Measurements from ENCODE around the gene LRRN2.

LRRN2 gene

DNA sequence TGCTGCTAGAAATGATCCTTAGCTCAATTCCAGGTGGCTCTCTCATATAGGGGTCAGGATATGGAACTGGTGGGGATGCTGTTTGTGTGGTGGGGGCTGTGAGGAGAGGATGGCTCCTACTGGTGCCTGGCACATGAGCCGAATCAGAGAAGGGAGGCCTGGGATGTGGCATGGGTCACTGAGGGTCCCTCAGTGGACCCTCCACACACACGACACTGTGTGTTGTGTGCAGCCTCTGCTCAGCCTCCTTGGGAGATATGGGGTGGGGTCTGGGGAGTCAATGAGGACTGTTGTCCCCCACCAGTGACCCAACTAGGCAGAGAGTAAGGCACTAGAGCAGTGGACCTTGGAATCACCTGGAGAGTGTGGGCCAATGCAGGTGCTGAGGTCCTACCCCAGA lies 3.2 kb upstream of the LRRN2 start:
- no peak for FAIRE-seq

DNA sequence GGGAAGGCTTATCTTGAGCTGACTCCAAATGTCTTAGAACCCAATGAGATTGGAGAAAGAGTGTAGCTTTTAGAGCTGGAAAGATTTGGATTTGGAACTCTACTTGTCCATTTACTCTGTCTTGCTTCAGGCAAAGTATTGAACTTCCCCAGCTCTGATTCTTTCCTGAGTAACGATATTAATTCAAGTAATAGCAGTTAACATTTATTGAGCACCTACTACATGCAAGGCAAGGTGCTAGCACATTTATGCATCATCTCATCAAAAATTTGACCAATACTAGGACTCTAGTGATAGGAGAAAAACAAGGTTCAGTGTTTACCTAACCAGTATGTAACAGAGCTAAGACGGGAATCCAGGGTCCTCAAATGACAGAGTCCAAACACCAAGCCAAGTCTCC lies 2.5 kb upstream of the LRRN2 start:
- FAIRE-seq: no peak

DNA sequence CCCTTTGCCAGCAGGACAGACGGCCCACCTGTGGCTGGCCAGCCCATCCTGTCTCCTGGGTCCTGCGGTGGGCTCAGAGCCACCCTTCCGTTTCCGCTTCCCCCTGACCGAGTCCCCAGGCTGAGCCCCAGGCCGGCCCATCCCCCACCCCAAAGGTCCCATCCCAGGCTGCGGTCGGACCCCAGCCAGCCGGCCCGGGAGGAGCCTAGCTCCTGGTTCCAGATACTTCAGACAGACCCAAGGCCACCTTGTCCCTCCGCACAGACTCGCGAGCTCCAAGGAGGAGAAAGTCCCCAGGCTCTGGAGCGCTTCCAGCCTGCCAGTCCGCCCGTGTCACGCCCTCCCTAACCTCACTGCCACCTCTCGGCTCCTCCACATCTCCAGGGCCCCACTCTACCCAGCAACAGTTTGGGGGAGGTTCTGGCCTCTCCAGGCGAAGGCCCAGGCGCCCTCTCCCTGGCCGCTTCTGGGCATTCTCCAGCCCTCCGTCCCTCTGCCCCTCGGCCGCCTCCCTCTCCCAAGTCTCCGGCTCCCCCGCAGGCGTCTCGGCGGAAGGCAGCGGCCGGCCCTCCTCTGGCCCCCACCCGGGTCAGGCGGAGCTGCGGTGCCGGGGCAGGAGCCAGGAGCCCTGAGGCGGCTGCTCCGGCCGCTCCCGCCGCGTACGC lies 835 bp downstream of the LRRN2 start:
- FAIRE-seq: no peak

DNA sequence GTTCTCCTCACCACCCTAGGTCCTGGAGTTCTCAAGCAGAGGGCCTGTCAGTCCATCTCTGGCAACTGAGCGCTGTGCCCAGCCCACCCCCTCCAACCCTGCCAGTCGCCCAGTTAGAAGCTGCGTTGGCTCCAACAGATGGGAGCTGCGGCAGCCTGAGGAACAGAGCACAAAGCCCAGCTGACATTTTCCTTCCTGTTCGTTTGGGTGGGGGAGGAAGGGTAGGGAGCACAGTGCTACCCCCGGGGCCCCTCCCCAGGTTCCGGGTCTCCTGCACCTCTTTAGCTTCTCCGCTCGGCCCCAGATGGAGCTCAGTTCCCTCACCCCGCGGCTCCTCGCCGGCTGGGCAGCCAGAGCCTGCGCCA lies 1.4 kb downstream of the LRRN2 start:
- FAIRE-seq: no peak

DNA sequence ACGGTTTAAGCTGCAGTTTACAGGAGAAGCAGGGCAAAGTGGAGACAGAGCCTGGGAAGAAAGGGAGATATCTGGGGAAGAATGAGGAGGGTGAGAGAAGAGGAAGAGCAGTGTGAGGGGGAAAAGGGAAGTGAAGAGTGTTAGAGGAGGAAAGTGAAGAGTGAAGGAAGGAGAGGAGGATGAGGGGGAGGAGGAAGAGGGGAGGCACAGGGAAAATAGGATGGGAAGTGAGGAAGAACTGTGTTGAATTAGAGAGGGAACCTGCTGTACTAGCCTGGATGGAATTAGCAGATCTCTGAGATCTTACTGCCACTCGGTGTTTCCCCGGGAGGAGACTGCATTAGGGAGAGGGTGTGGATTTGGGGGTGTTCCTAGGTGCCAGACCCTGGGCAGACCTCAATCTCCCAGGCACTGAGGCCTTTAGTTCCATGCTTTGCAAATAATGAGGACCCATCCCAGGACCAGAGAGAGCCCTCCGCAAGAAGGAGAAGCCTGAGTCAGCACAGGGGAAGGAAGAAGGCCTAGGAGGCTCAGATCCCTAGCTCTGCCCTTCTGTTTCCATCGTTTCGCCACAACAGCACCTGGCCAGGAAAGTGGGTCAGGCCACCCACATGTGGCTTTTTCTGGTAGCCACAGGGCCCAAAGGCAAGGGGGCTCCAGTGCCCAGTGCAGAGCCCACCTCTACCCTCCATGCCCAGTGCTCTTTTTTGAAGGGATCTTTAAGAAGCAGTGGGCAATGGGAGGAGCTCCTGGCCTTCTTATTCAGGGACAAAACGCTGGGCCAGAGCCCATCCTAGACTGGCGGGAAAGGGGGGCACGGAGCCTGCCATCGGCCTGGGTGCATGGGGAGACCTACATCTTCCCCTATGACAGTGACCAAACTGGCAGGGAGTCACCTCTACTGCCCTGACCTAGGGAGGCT lies 2.0 kb downstream of the LRRN2 start:
- FAIRE-seq: no peak

DNA sequence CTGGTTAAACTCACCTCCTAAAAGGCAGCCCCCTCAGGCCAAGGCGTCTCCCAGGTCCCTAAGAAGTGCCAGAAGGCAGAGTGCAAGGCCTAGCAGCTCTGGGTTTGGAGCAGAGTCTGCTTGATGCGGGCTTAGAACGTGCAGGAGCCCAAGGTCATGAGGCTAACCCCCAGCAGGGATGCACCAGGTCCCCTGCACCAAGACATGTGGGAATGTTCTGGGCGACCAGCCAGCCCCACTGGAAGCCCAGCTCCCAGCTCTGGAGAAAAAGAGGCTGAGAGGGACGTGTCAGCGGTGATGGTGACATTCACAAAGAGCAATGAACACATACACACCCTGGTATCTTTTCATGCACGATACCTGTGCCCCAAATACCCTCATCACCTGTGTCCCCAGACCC lies 5.1 kb downstream of the LRRN2 start:
- FAIRE-seq: no peak

DNA sequence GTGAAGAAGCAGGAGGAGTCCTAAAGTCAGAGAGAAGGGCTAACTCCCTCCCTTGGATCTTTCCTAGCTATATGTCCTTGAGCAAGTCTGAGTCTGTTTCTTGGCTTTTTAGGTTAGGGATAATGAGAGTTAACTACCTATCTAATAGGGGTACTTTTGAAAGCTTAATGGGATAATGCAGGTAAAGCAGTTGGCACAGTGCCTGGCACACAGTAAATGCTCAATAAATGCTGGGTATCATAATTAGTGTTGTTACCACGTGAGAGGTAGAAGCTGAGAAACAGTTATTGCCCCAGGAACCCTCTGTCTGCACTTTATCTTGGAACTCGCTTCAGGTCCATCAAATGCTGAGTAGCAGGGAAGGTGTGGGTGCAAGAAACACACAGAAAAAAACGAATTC lies 5.5 kb downstream of the LRRN2 start:
- no peak for FAIRE-seq

DNA sequence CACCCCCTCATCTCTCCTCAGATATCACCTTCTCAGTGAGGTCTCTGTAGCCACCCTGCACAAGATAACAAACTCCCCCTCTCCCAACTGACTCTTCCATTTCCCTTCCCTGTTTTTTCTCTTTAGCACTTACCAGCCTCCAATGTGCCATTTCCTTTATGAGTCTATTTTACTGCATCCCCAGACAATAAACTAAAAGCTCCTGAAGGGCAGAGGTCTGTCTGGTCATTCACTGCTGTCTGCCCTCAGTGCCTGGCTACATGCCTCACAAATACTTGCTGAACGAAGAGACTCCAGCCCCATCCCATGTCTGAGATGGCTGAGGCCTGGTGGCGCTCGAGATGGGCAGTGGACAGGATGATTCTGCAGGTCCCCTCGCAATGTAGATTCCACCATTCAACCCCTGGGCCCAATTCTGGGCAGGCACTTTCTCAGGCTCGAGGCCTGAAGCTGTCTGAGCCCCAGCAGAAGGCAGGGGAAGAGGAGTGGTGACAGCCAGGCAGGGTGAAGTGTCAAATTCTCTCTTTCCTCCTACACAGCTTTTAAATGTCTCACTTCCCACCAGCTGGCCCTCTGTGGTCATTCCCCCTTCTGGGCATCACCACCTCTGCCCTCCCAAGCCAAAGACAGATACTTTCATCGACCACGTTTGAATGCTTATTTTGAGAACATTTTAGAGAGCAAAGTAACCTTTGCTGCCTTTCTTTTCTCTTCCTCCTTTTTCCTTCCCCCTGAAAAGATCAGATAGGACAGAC lies 6.6 kb downstream of the LRRN2 start:
- FAIRE-seq: no peak

DNA sequence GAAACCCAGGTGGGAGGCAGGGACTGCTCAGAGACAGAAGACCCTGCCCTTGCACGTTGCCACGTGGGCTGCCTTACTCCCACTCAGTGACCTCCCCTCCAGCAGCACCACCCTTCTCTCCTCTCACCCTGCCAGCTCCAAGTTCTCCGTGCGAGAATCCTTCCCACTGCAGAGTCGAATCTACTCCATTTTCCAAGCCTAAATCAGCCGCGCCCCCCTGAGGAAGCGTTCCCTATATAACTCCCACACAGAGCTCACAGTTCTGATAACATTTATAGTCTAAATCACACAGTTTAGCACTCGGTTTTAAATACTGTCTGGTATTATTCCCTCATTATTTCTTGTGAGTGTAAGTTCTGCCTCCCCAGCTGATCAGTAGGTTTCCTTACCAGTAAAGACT lies 7.7 kb downstream of the LRRN2 start:
- no peak for FAIRE-seq

DNA sequence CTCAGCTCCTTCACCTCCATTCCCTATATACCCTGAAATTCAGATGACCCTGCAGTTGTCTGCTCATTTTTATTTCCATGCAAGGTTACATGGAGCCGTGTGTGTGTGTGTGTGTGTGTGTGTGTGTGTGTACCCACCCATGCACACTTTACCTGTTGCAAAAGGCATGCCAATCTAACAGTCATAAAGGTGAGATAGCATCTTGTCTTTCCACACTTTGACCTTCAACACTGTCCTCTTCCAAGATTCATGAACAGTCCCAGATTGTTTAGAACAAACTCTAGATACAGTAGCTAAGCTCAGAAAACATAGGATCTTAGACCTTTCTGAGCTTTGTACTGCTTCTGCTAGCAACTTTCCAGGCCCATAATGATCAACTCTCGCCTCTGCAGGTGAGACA lies 9.5 kb downstream of the LRRN2 start:
- no peak for FAIRE-seq

DNA sequence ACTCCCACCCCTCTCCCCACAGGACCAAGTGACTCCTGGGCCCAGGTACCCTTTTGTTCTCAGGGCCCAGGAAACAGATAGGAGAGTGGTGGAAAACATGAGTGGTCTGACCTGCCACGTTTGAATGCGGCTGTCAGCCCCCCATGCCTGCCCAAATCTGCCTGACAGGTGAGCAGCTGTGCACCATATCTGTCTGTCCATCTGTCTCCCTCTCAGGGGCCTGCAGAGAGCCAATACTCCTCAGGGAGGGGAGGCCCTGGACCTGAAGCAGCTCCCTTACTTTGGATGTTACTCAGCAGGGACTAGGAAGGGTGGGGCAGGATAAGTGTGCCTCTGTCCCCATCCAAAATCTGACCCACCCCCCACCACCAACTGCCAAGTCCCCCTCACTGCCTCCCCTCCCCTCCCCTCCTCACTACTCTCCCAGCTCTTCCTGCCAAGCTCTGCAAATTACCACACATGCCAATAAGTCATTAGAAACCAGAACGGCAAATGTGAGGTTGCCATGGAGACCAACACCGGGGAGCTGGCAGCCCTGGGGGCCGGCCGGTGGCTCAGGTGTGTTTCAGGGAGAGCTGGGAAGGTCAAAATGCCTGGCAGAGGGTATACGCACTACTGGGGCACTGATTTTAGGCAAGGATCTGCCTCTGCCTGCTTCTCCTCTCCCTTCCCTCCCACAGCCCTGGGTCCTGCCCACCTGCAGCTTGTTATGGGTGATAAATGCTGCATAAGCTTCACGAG lies 11.5 kb downstream of the LRRN2 start:
- no peak for FAIRE-seq

DNA sequence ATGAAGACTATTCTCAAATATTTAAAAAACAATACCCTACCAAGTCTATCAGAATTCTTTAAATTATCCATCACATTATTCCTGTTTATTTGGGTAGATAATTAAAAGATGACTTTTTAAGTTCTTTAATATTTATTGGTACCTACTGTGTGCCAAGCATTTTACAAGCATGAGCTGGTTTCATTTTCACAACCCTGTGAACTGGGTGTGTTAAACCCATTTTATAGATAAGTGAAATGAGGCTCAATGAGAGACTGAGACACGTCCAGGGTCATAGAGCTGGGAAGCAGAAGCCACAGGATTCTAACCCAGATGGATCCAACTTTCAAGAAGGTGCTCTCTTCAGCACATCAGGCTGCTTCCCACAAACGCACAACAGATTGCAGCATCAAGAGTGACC lies 12.3 kb downstream of the LRRN2 start:
- no peak for FAIRE-seq

DNA sequence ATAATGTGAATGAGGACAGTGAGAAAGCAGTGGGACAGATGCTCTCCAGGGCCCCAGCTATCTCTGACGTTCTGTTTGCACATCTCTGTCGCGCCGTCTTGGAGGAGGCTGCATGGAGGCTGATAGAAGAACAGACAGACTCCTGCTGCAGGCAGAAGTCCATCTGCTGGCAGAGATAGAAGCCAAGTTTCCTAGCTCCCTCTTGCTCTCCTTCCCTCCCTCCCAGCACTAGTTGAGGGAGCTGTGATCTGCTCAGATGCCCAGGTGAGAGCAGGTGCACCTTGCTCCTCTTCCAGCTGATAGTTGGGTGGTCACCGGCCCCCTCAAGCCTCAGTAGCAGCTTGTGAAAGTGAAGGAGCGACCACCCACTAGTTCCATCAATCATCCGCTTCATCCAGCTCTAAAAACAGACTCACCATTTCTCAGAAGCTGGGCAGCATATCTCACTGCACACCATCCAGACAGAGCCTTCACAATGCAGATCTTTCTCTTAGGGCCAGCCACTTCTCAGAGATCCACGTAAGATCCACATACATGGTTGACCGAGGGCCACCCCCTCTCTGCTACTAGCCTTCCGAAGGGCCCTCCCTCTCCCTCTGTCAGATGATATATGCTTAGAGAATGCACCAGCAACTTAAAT lies 12.9 kb downstream of the LRRN2 start:
- FAIRE-seq: no peak

DNA sequence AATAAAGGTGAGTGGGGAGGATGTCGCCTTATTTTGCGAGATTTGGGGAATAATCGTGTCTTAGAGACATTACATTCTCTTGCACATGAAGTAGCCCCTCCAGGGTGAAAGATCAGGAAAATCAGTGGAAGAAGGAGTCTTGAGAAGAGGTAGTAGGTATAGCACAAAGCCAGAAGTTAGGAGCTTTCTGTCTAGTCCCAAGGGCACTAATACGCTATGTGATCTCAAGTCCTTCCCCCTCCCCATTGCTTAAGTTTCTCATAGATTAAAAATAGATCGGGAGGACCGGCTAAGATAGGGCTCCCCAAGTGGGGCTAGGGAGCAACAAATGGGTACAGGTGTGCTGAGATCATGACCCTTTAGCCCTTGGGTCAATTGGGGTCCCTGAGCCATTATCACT lies 13.5 kb downstream of the LRRN2 start:
- FAIRE-seq: no peak

DNA sequence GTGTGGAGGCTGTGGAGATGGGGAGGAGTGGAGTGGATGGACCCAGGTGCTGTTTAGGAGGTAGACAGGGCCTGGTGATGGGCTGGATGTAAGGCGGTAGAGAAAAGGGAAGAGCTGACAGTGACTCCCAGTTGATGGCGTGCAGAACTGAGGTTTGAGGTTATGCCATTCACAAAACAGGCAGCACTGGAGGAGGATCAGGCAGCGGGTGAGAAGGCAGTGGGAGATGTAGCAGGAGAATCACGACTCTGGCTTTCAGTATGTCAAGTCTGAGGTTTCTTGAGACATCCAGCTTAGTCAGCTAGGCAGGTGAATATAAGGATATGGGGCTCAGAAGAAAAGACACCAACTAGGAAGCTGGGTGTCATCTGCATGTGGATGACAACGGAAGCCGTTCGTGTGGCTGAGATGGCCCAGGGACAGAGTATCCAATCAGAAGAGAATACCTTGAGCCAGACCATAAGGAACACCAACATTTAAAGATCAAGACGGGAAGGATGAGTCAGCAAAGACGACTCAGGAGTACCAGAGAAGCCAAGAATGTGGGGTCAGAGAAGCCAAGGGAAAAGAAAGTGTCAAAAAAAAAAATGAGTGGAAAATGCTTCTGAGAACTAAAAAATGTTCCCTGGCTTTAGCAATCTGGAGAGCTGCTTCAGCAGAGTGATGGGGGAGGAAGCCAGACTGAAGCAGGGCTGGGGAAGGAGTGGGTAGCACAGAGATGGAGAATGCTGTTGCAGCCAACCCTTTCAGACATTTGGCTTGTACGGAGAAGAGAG lies 15.2 kb downstream of the LRRN2 start:
- FAIRE-seq: no peak

DNA sequence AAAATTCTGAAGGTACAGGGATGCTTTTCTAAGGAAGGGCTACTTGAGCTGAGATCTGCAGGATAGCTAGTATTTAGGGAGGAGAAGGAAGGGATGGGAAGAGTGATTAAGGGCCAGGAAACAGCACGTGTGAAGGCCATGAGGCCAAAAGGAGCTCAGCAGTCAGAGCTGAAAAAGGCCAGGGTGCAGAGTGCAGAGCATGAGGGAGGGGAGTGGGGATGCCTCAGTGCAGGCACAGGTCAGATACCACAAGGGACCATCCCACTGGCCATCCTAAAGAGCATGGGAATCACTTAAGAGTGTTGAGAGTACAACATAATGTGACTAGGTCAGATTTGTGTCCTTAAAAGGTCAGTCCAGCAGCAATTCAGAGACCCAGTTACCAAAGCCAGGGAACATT lies 16.0 kb downstream of the LRRN2 start:
- FAIRE-seq: no peak

DNA sequence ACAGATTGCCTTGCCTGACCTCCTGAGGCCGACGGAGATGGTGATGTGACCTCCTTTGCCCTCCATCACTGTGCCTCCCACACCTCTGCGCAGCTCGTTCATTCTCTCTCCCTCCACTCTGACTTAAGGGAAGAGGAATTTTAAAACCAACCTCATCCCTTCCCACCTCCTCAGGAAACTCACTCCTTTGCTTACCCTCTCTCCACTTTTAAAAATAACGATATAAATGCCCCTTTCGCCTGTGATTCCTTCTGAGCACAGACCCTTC lies 21.2 kb downstream of the LRRN2 start:
- no peak for FAIRE-seq

DNA sequence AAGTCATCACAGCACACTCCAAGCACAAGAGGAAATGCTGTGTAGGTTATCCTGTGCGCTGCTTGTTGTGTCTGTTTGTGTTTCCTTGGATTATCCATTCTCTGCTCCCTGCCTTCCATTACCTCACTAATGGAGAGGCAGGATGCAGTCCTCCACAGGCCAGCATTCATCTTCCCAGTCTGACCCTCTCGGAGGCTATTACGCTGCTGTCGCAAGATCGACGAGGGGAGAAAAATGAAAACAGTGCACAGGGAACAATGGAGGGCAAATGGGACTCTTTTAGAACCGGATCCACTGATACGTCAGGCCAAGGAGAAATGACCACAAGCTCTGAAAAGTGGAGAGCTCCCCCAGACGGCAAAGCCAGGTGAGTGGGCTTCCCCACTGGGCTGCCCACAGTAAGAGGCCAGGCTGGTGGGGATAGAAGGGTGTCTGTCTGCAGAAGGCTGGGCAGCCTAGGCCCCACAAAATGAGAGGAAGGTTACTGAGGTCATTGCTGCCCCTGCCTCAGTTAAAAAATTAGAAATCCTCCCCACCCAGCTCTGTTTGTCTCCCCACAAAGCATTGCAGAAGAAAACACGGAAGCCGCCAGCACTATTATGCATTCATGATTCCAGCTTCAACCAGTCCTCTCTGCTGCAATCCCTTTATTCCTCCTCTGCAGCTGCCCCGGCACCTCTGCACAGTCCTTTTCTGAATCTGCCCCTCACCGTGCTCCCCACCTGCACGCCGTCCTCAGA lies 21.7 kb downstream of the LRRN2 start:
- no peak for FAIRE-seq

DNA sequence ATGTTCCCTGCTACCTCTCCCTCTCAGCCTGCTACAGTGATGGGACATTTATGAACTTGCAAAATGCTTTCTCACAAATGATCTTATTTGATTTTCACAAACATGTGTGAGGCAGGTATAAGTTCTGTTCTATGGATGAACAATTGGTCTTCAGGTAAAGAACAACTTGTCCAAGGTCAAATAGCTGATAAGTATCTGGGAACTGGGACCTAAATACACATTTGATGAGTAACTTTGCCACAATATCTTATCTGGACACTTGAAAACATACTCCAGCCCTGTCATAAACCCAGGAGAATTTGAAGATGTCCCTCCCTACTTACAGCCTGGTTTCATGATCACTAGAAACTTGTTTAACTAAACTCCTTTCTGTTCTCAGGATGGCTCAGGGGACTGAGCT lies 23.0 kb downstream of the LRRN2 start:
- no peak for FAIRE-seq

DNA sequence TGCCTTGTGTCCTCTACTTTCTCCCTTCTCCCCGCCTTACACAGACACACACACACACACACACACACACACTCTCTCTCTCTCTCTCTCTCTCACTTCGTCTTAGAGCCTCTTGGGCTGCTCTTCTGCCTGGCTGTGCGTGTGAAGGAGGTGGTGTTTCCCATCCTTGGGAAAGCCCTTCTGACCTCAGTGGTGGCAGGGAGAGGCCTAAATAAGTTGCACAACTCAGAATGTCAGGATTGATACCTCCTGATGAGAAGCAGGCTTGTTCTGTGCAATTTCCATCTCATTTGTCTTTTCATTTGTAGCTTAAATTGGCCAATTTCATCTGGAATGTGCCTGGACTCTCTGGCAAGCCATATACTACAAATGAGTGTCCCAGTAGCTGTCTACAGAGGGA lies 25.0 kb downstream of the LRRN2 start:
- no peak for FAIRE-seq

DNA sequence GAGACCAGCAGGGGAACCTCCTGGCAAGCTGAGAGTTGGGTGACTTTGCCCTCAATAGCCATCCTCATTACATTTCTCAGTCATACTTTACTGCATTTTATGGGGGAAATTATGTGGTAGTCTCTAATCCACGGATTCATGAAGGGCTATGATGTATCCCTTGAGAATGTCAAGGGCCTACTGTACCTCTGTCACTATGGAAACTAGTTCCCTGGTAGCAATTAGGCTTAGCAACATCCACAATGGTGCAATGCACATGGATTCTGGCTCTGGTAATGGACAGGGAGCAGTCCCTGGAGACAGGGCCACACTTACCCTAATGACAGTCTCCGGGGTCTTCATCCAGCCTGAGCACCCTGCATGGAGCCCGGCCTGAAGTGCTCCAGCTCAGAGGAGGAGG lies 26.5 kb downstream of the LRRN2 start:
- FAIRE-seq: no peak

Measured in TTC549 (cell line).